Neuronal stem cell (in vitro differentiated cells): ENCODE measurements around the gene TUBA3C. TPM values are rescaled to one million over a fixed set of nuclear protein-coding genes. Genes with fewer than 3 reads are reported as not detected.
"Not testable (repeated sequence)": the region's sequence is repeated elsewhere in the genome, so short reads cannot be mapped to it uniquely, and the experiment has no call there.

ENCODE experiments used
- DNase-seq: peaks from one replicate; pipeline ENCODE4 v3.0.0-alpha.2; 2013; ENCODE audit warnings: low spot score
- H2AFZ ChIP-seq: one replicate; pipeline ENCODE4 v1.6.1; 2013; ENCODE audit warnings: mild to moderate bottlenecking, low read length, inconsistent platforms
- H2AK5ac ChIP-seq: 2 replicates; pipeline ENCODE4 v1.6.1; 2013; ENCODE audit warnings: low read depth, mild to moderate bottlenecking, inconsistent platforms, low read length, moderate library complexity, mixed read lengths
- H2BK120ac ChIP-seq: 2 replicates; pipeline ENCODE4 v1.6.1; 2013; ENCODE audit warnings: low read depth, mild to moderate bottlenecking, inconsistent platforms, low read length, moderate library complexity, mixed read lengths
- H2BK12ac ChIP-seq: one replicate; pipeline ENCODE4 v1.6.1; 2013; ENCODE audit warnings: low read length, inconsistent platforms
- H2BK15ac ChIP-seq: 2 replicates; pipeline ENCODE4 v1.6.1; 2013; ENCODE audit warnings: mild to moderate bottlenecking, low read length, inconsistent platforms, mixed read lengths
- H2BK5ac ChIP-seq: one replicate; pipeline ENCODE4 v1.6.1; 2013; ENCODE audit warnings: inconsistent platforms, mild to moderate bottlenecking, low read length, moderate library complexity
- H3K14ac ChIP-seq: one replicate; pipeline ENCODE4 v1.6.1; 2013; ENCODE audit warnings: low read length, inconsistent platforms
- H3K18ac ChIP-seq: 2 replicates; pipeline ENCODE4 v1.6.1; 2013; ENCODE audit warnings: low read length, inconsistent platforms
- H3K23ac ChIP-seq: 2 replicates; pipeline ENCODE4 v1.6.1; 2013; ENCODE audit warnings: low read depth, mild to moderate bottlenecking, mixed read lengths, low read length, inconsistent platforms; ENCODE audit not compliant: poor library complexity
- H3K27ac ChIP-seq: replicated peaks from 3 replicates; pipeline ENCODE4 v1.5.1; 2013; ENCODE audit warnings: low read length, inconsistent platforms
- H3K27me3 ChIP-seq, 3 experiments: 2 replicates each; pipeline ENCODE4 v1.6.1; 2013; ENCODE audit warnings: low read length in 3 of 3, mild to moderate bottlenecking in 2 of 3, inconsistent platforms in 1 of 3, low read depth in 1 of 3, mixed read lengths in 1 of 3, moderate library complexity in 1 of 3; ENCODE audit not compliant: control insufficient read depth in 3 of 3, insufficient read depth in 3 of 3
- H3K36me3 ChIP-seq, 2 donors: replicated peaks in 1 of 2; 2 replicates each; pipeline ENCODE4 v1.6.1; 2013; ENCODE audit warnings: low read length in 2 of 2; ENCODE audit not compliant: control insufficient read depth in 2 of 2, insufficient read depth in 2 of 2
- H3K4ac ChIP-seq: 2 replicates; pipeline ENCODE4 v1.6.1; 2013; ENCODE audit warnings: inconsistent platforms, mild to moderate bottlenecking, low read length, moderate library complexity
- H3K4me1 ChIP-seq, 2 donors: 1 replicate in 1 of 2; 2 replicates in 1 of 2; pipeline ENCODE4 v1.6.1; 2013; ENCODE audit warnings: low read length in 2 of 2, low read depth in 1 of 2; ENCODE audit not compliant: control insufficient read depth in 2 of 2, insufficient read depth in 1 of 2
- H3K4me2 ChIP-seq: one replicate; pipeline ENCODE4 v1.6.1; 2013; ENCODE audit warnings: mild to moderate bottlenecking, low read length, inconsistent platforms; ENCODE audit not compliant: insufficient read depth, poor library complexity, severe bottlenecking
- H3K4me3 ChIP-seq, 2 donors: 2 replicates each; pipeline ENCODE4 v1.5.1; 2013; ENCODE audit warnings: low read length in 2 of 2, mild to moderate bottlenecking in 2 of 2, inconsistent platforms in 1 of 2, moderate library complexity in 1 of 2
- H3K79me1 ChIP-seq: one replicate; pipeline ENCODE4 v1.6.1; 2013; ENCODE audit warnings: low read depth, mild to moderate bottlenecking, inconsistent platforms, low read length, moderate library complexity
- H3K9ac ChIP-seq: one replicate; pipeline ENCODE4 v1.6.1; 2013; ENCODE audit warnings: mild to moderate bottlenecking, low read depth, low read length, inconsistent platforms; ENCODE audit not compliant: poor library complexity
- H3K9me3 ChIP-seq, 2 donors: replicated peaks in 1 of 2; 2 replicates each; pipeline versions ENCODE3 to v1.6.1; 2013; ENCODE audit warnings: low read length in 2 of 2, mild to moderate bottlenecking in 2 of 2, inconsistent platforms in 1 of 2, low read depth in 1 of 2, mixed read lengths in 1 of 2, moderate library complexity in 1 of 2; ENCODE audit not compliant: control insufficient read depth in 2 of 2, insufficient read depth in 1 of 2
- H4K8ac ChIP-seq: one replicate; pipeline ENCODE4 v1.6.1; 2013; ENCODE audit warnings: low read depth, mild to moderate bottlenecking, inconsistent platforms, low read length, moderate library complexity
- H4K91ac ChIP-seq: one replicate; pipeline ENCODE4 v1.6.1; 2013; ENCODE audit warnings: low read length, low read depth, mild to moderate bottlenecking, inconsistent platforms; ENCODE audit not compliant: poor library complexity
- WGBS, 2 donors: extraction: QIAGEN DNeasy Blood & Tissue Kit; methylation state at CpG; one replicate each; pipeline ENCODE4 v1.1.7; 2013; ENCODE audit warnings: missing lambda C conversion rate in 2 of 2, mixed read lengths in 1 of 2; ENCODE audit not compliant: insufficient read length in 2 of 2, insufficient replicate concordance in 1 of 2; ENCODE audit errors: extremely low coverage in 2 of 2; 5-methylcytosine and 5-hydroxymethylcytosine counted together
- polyA plus RNA-seq, 2 experiments: library from polyadenylated mRNA; stranded (reverse); fragments of 200-250 nt; gene quantifications; one replicate each; pipeline ENCODE4 v1.2.3, GENCODE V29; 2013

Gene TUBA3C
- polyA plus RNA-seq (2013, experiment 1 of 2) = not detected
- not detected for polyA plus RNA-seq (2013, experiment 2 of 2)

DNA sequence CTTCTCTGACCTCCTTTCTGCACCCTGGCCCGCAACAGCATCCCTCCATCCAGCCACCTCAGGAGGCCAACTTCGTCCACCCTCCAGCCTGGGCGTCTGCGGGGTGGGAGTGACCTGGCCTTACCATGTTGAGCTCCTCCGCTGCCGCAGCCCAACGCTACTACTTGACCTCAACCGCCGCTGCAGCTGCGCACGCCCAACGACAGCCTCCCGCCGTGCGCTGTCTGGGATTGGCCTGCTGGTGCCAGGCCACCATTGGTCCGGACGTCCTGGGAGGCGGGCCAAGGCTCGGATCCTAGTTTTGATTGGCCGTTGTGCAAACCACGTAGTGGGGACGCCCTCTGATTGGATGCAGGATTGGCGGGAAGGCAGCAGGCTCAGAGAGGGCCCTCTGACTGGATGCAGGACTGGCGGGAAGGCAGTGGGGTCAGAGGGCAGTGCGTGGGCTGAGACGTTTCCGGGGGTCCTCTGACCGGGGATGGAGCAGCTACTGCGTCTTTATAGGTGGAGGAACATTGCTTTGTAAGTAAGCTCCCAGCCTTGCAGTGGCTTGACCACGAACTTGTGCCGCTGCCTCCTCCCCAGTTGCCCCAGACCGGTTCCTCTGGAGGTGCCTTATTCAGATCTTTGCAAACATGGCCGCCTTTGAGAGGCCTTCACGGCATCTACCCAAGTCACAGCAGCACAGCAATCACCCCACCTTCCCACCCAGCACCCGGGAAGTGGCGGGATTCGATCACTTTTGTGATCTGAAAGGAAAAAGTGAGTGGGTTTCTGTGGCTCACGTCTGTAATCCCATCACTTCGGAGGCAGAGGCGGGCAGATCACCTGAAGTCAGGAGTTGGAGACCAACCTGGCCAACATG lies at the start of gene TUBA3C:
TUBA3C (minus strand) TSS at position 204 of the 865 bp plus-strand sequence; CDS start at position 127, 77 bp downstream.
- H2BK5ac ChIP-seq = no peak within 1 kb of the TSS
- H4K8ac ChIP-seq = no peak within 1 kb of the TSS
- peak within 1 kb of the TSS in 1 of 2 donors; percentile 36 for H3K4me3 ChIP-seq
- H3K27me3 ChIP-seq = no peaks in the 10 kb centered on the region
- H2AFZ ChIP-seq = no peak within 1 kb of the TSS
- H3K23ac ChIP-seq = no peak within 1 kb of the TSS
- no peak for DNase-seq
- no peak within 1 kb of the TSS for H3K9ac ChIP-seq
- no peaks in the 10 kb centered on the region for H3K4me1 ChIP-seq
- no peak within 1 kb of the TSS for H2BK120ac ChIP-seq
- no peak within 1 kb of the TSS for H3K4ac ChIP-seq
- no peaks in the 10 kb centered on the region for H3K36me3 ChIP-seq
- no CpG with 5 or more reads among the region's 40 CpGs for WGBS, 2 donors
- no peak within 1 kb of the TSS for H2AK5ac ChIP-seq
- peak within 1 kb of the TSS; percentile 72 for H4K91ac ChIP-seq
- H2BK12ac ChIP-seq = no peak within 1 kb of the TSS
- H2BK15ac ChIP-seq = no peak within 1 kb of the TSS
- no peak within 1 kb of the TSS for H3K27ac ChIP-seq
- H3K79me1 ChIP-seq = no peaks in the 10 kb centered on the region
- H3K4me2 ChIP-seq = no peak within 1 kb of the TSS
- H3K14ac ChIP-seq = no peak within 1 kb of the TSS
- H3K18ac ChIP-seq = no peak within 1 kb of the TSS
- peaks cover 0 to 49% of the 10 kb centered on the region in 2 donors for H3K9me3 ChIP-seq

- not testable (repeated sequence) for H3K9me3 ChIP-seq, H3K14ac ChIP-seq, H4K91ac ChIP-seq, H3K4ac ChIP-seq, H2BK15ac ChIP-seq, H3K23ac ChIP-seq, H2BK120ac ChIP-seq, H3K4me1 ChIP-seq, H3K9ac ChIP-seq, H2BK5ac ChIP-seq, H3K27me3 ChIP-seq, H3K79me1 ChIP-seq, H3K4me2 ChIP-seq, DNase-seq, H3K36me3 ChIP-seq, H2AK5ac ChIP-seq, H3K18ac ChIP-seq, H3K4me3 ChIP-seq, H2AFZ ChIP-seq, H4K8ac ChIP-seq, H2BK12ac ChIP-seq, H3K27ac ChIP-seq
- no CpG with 5 or more reads among the region's 3 CpGs for WGBS, 2 donors
Measured at GRCh38 chr13:19207413-19207812, 25.8 kb upstream of the TUBA3C start.

GRCh38 chr13:19192622-19193021 lies 11.0 kb upstream of the TUBA3C start:
- not testable (repeated sequence) for H2AK5ac ChIP-seq, H3K4me1 ChIP-seq, H2BK5ac ChIP-seq, H3K4me2 ChIP-seq, H4K91ac ChIP-seq, H3K4ac ChIP-seq, H4K8ac ChIP-seq, H3K14ac ChIP-seq, H3K23ac ChIP-seq, H3K79me1 ChIP-seq, H3K27me3 ChIP-seq, H2BK15ac ChIP-seq, H3K9ac ChIP-seq, H3K4me3 ChIP-seq, DNase-seq, H3K27ac ChIP-seq, H3K18ac ChIP-seq, H2BK12ac ChIP-seq, H2AFZ ChIP-seq, H3K9me3 ChIP-seq, H3K36me3 ChIP-seq, H2BK120ac ChIP-seq
- no CpG with 5 or more reads among the region's 3 CpGs for WGBS, 2 donors

DNA sequence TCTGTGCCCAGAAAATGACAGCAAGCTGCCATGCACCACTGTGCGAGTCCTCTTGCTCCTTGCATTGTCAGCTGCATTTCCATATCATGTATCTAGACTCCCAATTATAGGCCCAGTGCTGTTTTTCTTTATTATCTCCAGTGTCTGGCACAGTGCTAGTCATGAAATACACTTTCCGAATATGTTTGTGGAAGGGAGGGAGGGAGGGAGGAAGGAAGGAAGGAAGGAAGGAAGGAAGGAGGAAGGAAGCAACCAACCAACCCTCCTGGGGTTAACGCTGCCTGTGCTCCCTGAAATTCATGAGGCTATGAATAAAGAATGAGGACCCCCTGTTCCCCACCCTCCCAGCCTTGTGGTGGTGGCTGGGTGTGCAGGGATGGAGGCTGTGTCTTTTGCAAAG lies 8.3 kb upstream of the TUBA3C start:
- not testable (repeated sequence) for H3K9ac ChIP-seq, H3K27me3 ChIP-seq, H3K4me3 ChIP-seq, H2AK5ac ChIP-seq, H3K4me2 ChIP-seq, H3K27ac ChIP-seq, H3K23ac ChIP-seq, H2BK15ac ChIP-seq, H3K18ac ChIP-seq, H4K91ac ChIP-seq, H2BK120ac ChIP-seq, H3K79me1 ChIP-seq, H2AFZ ChIP-seq, H3K4me1 ChIP-seq, H2BK5ac ChIP-seq, H3K9me3 ChIP-seq, H3K14ac ChIP-seq, DNase-seq, H3K4ac ChIP-seq, H4K8ac ChIP-seq, H2BK12ac ChIP-seq, H3K36me3 ChIP-seq
- WGBS, 2 donors = no CpG with 5 or more reads among the region's 3 CpGs
